Liver (tissue), 3 donors: ENCODE results near the gene HOXB3.

Source experiments
- CTCF ChIP-seq: fragments of 150-350 bp; IDR thresholded peaks from 2 replicates; pipeline ENCODE4 v1.5.1; 2017; ENCODE audit warnings: improper control_type of control experiment, low read depth, low read length; ENCODE audit not compliant: missing input control
- TF ChIP-seq, protein P1 (sequence below): IDR thresholded peaks from 2 replicates; pipeline ENCODE4 v1.6.1; 2016; ENCODE audit warnings: antibody characterized with exemption, mild to moderate bottlenecking
- TF ChIP-seq, protein P2 (sequence below): IDR thresholded peaks from 2 replicates; pipeline ENCODE4 v1.6.1; 2016; ENCODE audit warnings: antibody characterized with exemption
- donor health status: healthy.
- donor health status: healthy.

DNA sequence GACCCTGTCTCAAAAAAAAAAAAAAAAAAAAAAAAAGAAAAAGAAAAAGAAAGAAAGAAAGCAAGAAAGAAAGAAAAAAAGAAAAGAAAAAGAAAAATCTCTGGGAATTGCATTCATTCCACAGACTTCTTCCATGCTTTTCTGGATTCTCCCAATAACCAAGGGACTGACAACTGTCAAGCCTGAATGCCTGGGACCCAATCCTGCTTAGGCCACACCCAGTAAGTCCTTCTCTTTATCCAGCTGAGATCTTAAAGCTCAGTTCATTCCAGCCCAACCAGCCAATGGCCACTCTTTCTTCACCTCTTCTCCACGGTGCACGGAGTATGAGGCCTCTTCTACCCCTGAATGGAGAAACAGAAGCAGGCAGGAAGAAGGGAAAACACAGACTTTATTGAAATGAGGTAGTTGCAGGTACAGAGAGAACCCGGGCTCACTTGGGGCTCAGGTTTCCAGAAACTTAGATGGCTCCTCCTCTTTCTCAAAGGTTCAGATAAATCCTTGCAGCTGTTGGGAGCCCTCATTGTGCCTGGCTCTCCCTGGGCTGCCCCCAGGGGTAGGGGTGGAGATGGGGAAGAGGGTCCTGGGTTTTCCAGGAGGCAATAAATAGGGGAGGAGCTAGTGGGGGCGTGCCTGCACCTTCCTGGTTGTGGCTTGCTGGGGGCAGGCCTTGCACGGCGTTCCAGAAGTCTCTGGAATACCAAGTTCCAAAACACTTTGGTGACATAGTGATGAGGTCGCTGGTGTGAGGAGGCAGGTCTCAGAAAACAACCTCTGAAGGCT is 61.7 kb downstream of the HOXB3 start:
- TF ChIP-seq CTCF = no peak
- TF ChIP-seq, protein P1, sequence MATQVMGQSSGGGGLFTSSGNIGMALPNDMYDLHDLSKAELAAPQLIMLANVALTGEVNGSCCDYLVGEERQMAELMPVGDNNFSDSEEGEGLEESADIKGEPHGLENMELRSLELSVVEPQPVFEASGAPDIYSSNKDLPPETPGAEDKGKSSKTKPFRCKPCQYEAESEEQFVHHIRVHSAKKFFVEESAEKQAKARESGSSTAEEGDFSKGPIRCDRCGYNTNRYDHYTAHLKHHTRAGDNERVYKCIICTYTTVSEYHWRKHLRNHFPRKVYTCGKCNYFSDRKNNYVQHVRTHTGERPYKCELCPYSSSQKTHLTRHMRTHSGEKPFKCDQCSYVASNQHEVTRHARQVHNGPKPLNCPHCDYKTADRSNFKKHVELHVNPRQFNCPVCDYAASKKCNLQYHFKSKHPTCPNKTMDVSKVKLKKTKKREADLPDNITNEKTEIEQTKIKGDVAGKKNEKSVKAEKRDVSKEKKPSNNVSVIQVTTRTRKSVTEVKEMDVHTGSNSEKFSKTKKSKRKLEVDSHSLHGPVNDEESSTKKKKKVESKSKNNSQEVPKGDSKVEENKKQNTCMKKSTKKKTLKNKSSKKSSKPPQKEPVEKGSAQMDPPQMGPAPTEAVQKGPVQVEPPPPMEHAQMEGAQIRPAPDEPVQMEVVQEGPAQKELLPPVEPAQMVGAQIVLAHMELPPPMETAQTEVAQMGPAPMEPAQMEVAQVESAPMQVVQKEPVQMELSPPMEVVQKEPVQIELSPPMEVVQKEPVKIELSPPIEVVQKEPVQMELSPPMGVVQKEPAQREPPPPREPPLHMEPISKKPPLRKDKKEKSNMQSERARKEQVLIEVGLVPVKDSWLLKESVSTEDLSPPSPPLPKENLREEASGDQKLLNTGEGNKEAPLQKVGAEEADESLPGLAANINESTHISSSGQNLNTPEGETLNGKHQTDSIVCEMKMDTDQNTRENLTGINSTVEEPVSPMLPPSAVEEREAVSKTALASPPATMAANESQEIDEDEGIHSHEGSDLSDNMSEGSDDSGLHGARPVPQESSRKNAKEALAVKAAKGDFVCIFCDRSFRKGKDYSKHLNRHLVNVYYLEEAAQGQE = no peak
- TF ChIP-seq, protein P2, sequence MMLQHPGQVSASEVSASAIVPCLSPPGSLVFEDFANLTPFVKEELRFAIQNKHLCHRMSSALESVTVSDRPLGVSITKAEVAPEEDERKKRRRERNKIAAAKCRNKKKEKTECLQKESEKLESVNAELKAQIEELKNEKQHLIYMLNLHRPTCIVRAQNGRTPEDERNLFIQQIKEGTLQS = no peak
